Measurements from ENCODE around the gene DYRK1B. TPM values are rescaled to one million over a fixed set of nuclear protein-coding genes. Genes with fewer than 3 reads are reported as not detected.
"Not testable (repeated sequence)": the region's sequence is repeated elsewhere in the genome, so short reads cannot be mapped to it uniquely, and the experiment has no call there.

Gene DYRK1B
- total RNA-seq, 1 experiment from 2014 or later: 2.4 TPM

- CTCF ChIA-PET; H3K27me3 ChIP-seq (ENCODE audit: low read length); H3K27ac ChIP-seq (ENCODE audit: low read length); H2AFZ ChIP-seq (ENCODE audit: low read length); H3K4me2 ChIP-seq (ENCODE audit: low read length); POLR2A ChIA-PET (ENCODE audit: unreplicated experiment); H3K36me3 ChIP-seq (ENCODE audit: low read depth, low read length); H3K9me2 ChIP-seq (replicated peaks; ENCODE audit: low read length); ATAC-seq; DNase-seq; H3K79me2 ChIP-seq (ENCODE audit: low read length); H3K9me3 ChIP-seq (ENCODE audit: low read length); H3K4me3 ChIP-seq (ENCODE audit: low read length); H3K9ac ChIP-seq (ENCODE audit: low read length); H3F3A ChIP-seq (ENCODE audit: low read length, unreplicated experiment); intact Hi-C loops (cut with micrococcal nuclease); H3K4me1 ChIP-seq (ENCODE audit: insufficient read depth, low read length); H4K20me1 ChIP-seq (ENCODE audit: low read length); BruUV-seq (replicated peaks): not testable (repeated sequence)
These were observed 41.5 kb upstream of the DYRK1B start for GRCh38 chr19:39875401-39875864.

GRCh38 chr19:39874404-39874803 lies 40.4 kb upstream of the DYRK1B start:
- no peak for ATAC-seq
- no peak overlapping the region for H3K27ac ChIP-seq (ENCODE audit: low read length)
- no peak for TF ChIP-seq EZH2phosphoT487 (IDR thresholded peaks at IDR 0.05; ENCODE audit: borderline replicate concordance, low read length)
- TF ChIP-seq EZH2 (IDR thresholded peaks at IDR 0.05; ENCODE audit: low read length, unreplicated experiment): no peak
- no peak for TF ChIP-seq CTCF (conservative IDR thresholded peaks at IDR 0.05; ENCODE audit: low read depth, low read length)
- H3K4me2 ChIP-seq (ENCODE audit: low read length): no peak overlapping the region
- DNase-seq: no peak
- no peaks in the 10 kb centered on the region for H3K36me3 ChIP-seq (ENCODE audit: low read depth, low read length)
- no peak overlapping the region for H3K9ac ChIP-seq (ENCODE audit: low read length)
- POLR2A ChIA-PET (ENCODE audit: unreplicated experiment): no interaction called here
- BruUV-seq (replicated peaks): no TSS peak
- no peak overlapping the region for H3K4me3 ChIP-seq (ENCODE audit: low read length)
- H3F3A ChIP-seq (ENCODE audit: low read length, unreplicated experiment): no peaks in the 10 kb centered on the region
- H3K79me2 ChIP-seq (ENCODE audit: low read length): no peaks in the 10 kb centered on the region
- no peaks in the 10 kb centered on the region for H3K9me3 ChIP-seq (ENCODE audit: low read length)
- CTCF ChIA-PET: no interaction called here
- no peaks in the 10 kb centered on the region for H3K9me2 ChIP-seq (replicated peaks; ENCODE audit: low read length)
- H4K20me1 ChIP-seq (ENCODE audit: low read length): no peaks in the 10 kb centered on the region
- H3K27me3 ChIP-seq (ENCODE audit: low read length): no peaks in the 10 kb centered on the region
- no peaks in the 10 kb centered on the region for H3K4me1 ChIP-seq (ENCODE audit: insufficient read depth, low read length)
- no peak overlapping the region for H2AFZ ChIP-seq (ENCODE audit: low read length)
- intact Hi-C loops (cut with micrococcal nuclease): no loop called here

- H2AFZ ChIP-seq (ENCODE audit: low read length): no peak overlapping the region
These were observed 39.4 kb upstream of the DYRK1B start for GRCh38 chr19:39873385-39873784.

More at GRCh38 chr19:39873385-39873784, 39.4 kb upstream of the DYRK1B start:
- no peak overlapping the region for H3K4me3 ChIP-seq (ENCODE audit: low read length)
- H4K20me1 ChIP-seq (ENCODE audit: low read length): no peaks in the 10 kb centered on the region
- CTCF ChIA-PET: no interaction called here
- TF ChIP-seq CTCF (conservative IDR thresholded peaks at IDR 0.05; ENCODE audit: low read depth, low read length) (no peak), EZH2phosphoT487 (IDR thresholded peaks at IDR 0.05; ENCODE audit: borderline replicate concordance, low read length) (no peak), EZH2 (IDR thresholded peaks at IDR 0.05; ENCODE audit: low read length, unreplicated experiment) (no peak)
- no peaks in the 10 kb centered on the region for H3K9me2 ChIP-seq (replicated peaks; ENCODE audit: low read length)
- H3K27ac ChIP-seq (ENCODE audit: low read length): no peak overlapping the region
- H3K4me2 ChIP-seq (ENCODE audit: low read length): no peak overlapping the region
- H3K9ac ChIP-seq (ENCODE audit: low read length): no peak overlapping the region
- no peaks in the 10 kb centered on the region for H3F3A ChIP-seq (ENCODE audit: low read length, unreplicated experiment)
- POLR2A ChIA-PET (ENCODE audit: unreplicated experiment): no interaction called here
- H3K4me1 ChIP-seq (ENCODE audit: insufficient read depth, low read length): no peaks in the 10 kb centered on the region
- no peaks in the 10 kb centered on the region for H3K36me3 ChIP-seq (ENCODE audit: low read depth, low read length)
- no peak for ATAC-seq
- no peaks in the 10 kb centered on the region for H3K27me3 ChIP-seq (ENCODE audit: low read length)
- no TSS peak for BruUV-seq (replicated peaks)
- intact Hi-C loops (cut with micrococcal nuclease): no loop called here
- no peak for DNase-seq
- H3K79me2 ChIP-seq (ENCODE audit: low read length): no peaks in the 10 kb centered on the region
- H3K9me3 ChIP-seq (ENCODE audit: low read length): no peaks in the 10 kb centered on the region
